ENCODE results near the gene YWHAG.

YWHAG gene

DNA sequence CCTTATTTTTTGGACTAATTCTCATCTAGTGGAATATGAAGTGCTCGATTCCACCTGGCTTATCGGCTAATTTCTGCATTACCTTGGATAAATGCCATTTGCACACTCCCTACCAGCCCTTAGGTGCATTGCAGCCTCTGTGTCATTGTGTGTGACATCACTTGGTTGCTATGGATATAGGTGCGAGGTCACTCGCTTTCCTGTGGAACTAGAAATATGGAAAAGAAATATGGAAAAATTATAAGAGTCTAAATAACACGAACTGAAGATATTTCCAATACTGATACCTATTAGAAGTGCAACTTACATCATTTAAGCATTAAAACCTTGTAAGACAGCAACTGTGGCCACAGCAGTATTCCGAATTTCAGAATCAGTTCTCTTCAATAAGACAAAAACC, 2.0 kb downstream of the YWHAG start:
- Histone ChIP-seq H3K27ac (ENCODE audit: low read length) (no peak overlapping the region), H3K9me3 (ENCODE audit: insufficient read depth, low read depth, low read length) (no peaks in the 10 kb centered on the region; the same call in 1 of the 2 replicates), H3K9ac (ENCODE audit: low read depth, low read length) (peak overlapping the region; percentile 96; the same call in 1 of the 2 replicates), H3K27me3 (ENCODE audit: insufficient read depth, low read length) (no peaks in the 10 kb centered on the region), H3K36me3 (ENCODE audit: insufficient read depth, low read depth, low read length) (peaks cover 51% of the 10 kb centered on the region), H3K4me1 (ENCODE audit: insufficient read depth, low read length) (peaks cover 28% of the 10 kb centered on the region), H3K4me3 (ENCODE audit: low read length) (peak overlapping the region; percentile 92)

DNA sequence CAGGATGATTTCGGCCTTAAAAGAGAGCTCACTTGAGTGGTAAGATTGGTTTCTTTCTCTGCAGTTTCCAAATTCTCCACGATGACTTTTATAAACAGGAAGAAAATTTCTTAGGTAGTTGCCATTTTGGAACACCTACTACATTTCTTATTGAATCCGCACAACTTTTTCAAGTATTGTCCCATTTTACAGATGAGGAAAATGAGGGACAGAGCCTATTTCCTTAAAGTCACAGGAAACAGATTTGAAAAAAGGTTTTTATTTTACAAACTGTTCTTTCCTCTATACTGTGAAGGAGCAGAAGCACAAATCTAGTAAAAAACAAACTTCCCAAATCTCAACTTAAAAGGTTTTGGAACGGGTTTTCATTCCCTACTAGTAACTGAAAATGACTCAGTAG, 2.7 kb downstream of the YWHAG start:
- H3K9me3 ChIP-seq (ENCODE audit: insufficient read depth, low read depth, low read length), result no peaks in the 10 kb centered on the region; the same call in 1 of the 2 replicates
- peaks cover 29% of the 10 kb centered on the region for H3K4me1 ChIP-seq (ENCODE audit: insufficient read depth, low read length)
- no peak overlapping the region for H3K27ac ChIP-seq (ENCODE audit: low read length)
- H3K4me3 ChIP-seq (ENCODE audit: low read length), result peak overlapping the region; percentile 92
- no peaks in the 10 kb centered on the region for H3K27me3 ChIP-seq (ENCODE audit: insufficient read depth, low read length)
- peaks cover 58% of the 10 kb centered on the region for H3K36me3 ChIP-seq (ENCODE audit: insufficient read depth, low read depth, low read length)
- no peak overlapping the region for H3K9ac ChIP-seq (ENCODE audit: low read depth, low read length)

DNA sequence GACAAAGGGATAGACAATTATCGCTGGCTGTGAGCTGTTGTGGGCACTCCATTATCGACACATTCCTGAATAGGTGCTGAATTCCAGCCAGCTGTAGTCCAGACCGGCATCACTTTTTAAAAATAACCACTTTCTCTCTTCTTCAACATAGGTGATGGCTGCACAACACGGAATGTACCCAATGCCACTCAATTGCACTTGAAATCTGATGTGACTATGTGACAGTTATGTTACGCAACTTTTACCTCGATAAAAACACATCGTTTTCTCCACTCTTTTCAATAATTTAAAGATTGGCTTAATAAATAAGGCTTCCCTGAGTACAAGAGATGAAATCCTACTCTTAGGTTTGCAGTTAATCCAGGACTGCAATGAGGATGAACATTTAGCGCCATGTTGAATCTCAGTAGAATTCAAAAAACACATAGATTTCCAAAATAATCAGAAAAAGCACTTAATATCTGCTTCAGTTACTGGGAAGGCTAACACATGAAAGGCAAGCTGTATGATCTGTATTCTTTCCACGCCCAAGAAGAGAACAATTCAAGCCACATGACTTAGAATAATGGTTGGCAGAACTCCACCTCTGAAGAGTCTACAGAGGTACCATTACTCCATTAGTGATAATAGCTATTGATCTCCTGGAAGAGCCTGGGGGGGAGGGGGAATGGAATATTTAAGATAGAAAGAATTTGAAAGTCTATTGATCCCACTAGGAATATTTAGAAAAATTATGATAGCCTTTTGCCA, 3.6 kb downstream of the YWHAG start:
- Histone ChIP-seq H3K9me3 (ENCODE audit: insufficient read depth, low read depth, low read length) (no peaks in the 10 kb centered on the region; the same call in 1 of the 2 replicates), H3K4me3 (ENCODE audit: low read length) (peak overlapping the region; percentile 92), H3K4me1 (ENCODE audit: insufficient read depth, low read length) (peaks cover 30% of the 10 kb centered on the region), H3K27me3 (ENCODE audit: insufficient read depth, low read length) (no peaks in the 10 kb centered on the region), H3K9ac (ENCODE audit: low read depth, low read length) (no peak overlapping the region), H3K36me3 (ENCODE audit: insufficient read depth, low read depth, low read length) (peaks cover 67% of the 10 kb centered on the region), H3K27ac (ENCODE audit: low read length) (no peak overlapping the region)

DNA sequence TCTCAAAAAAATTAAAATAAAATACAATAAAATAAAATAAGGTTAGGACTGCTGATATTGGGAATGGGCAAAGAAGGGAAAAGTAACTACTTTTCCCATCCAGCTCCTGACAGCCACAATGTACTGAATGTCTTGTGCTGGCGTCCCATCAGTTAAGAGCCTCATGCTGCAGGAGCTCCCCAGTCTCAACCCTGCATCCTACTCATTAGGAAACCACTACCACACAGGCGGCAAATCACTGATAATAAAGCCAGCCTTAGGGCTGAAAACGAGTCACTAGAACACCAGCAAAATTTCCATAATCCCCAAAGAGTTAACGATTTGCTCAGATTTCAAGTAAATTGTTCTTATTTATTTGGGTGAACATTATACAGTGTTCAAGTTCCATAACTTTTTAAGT, 4.3 kb downstream of the YWHAG start:
- peak overlapping the region; percentile 92 for H3K4me3 ChIP-seq (ENCODE audit: low read length)
- H3K27ac ChIP-seq (ENCODE audit: low read length), result no peak overlapping the region
- no peaks in the 10 kb centered on the region for H3K27me3 ChIP-seq (ENCODE audit: insufficient read depth, low read length)
- H3K36me3 ChIP-seq (ENCODE audit: insufficient read depth, low read depth, low read length), result peaks cover 74% of the 10 kb centered on the region
- H3K4me1 ChIP-seq (ENCODE audit: insufficient read depth, low read length), result peaks cover 26% of the 10 kb centered on the region
- H3K9me3 ChIP-seq (ENCODE audit: insufficient read depth, low read depth, low read length), result no peaks in the 10 kb centered on the region; the same call in 1 of the 2 replicates
- H3K9ac ChIP-seq (ENCODE audit: low read depth, low read length), result no peak overlapping the region

DNA sequence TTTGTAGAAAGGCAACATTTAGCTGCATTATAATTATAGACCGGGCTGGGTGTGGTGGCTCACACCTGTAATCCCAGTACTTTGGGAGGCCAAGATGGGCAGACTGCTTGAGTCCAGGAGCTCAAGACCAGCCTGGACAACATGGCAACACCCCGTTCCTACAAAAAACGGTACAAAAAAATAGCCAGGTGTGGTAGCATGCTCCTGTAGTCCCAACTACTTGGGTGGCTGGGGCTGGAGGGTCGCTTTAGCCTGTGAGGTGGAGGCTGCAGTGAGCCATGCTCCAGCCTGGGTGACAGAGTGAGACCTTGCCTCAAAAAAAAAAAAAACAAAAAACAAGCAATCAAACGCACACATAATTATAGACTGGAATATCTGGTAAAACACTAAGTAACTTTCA, 5.0 kb downstream of the YWHAG start:
- H3K27me3 ChIP-seq (ENCODE audit: insufficient read depth, low read length), result no peaks in the 10 kb centered on the region
- H3K36me3 ChIP-seq (ENCODE audit: insufficient read depth, low read depth, low read length), result peaks cover 80% of the 10 kb centered on the region
- H3K9me3 ChIP-seq (ENCODE audit: insufficient read depth, low read depth, low read length), result no peaks in the 10 kb centered on the region; the same call in 1 of the 2 replicates
- H3K27ac ChIP-seq (ENCODE audit: low read length), result no peak overlapping the region
- H3K9ac ChIP-seq (ENCODE audit: low read depth, low read length), result no peak overlapping the region
- H3K4me3 ChIP-seq (ENCODE audit: low read length), result no peak overlapping the region
- H3K4me1 ChIP-seq (ENCODE audit: insufficient read depth, low read length), result peaks cover 25% of the 10 kb centered on the region

- Histone ChIP-seq H3K4me3 (ENCODE audit: low read length) (no peak overlapping the region), H3K27me3 (ENCODE audit: insufficient read depth, low read length) (no peaks in the 10 kb centered on the region), H3K4me1 (ENCODE audit: insufficient read depth, low read length) (peaks cover 25% of the 10 kb centered on the region), H3K36me3 (ENCODE audit: insufficient read depth, low read depth, low read length) (peaks cover 85% of the 10 kb centered on the region), H3K9me3 (ENCODE audit: insufficient read depth, low read depth, low read length) (no peaks in the 10 kb centered on the region; the same call in 1 of the 2 replicates), H3K9ac (ENCODE audit: low read depth, low read length) (no peak overlapping the region), H3K27ac (ENCODE audit: low read length) (no peak overlapping the region)
These were observed 6.6 kb downstream of the YWHAG start for GRCh38 chr7:76352193-76352592.

DNA sequence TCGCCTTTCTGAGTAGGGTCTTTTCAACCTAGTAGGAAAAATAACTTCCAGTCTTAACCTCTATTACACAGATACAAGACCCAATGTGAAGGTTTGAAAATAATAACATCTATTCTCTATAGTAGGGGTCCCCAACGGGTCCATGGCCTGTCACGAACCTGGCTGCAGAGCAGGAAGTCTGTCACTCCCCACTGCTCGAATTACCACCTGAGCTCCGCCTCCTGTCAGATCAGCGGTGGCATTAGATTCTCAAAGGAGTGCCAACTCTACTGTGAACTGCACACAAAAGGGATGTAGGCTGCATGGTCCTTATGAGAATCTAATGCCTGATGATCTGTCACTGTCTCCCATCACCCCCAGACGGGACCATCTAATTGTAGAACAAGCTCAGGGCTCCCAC, 7.4 kb downstream of the YWHAG start:
- no peak overlapping the region for H3K27ac ChIP-seq (ENCODE audit: low read length)
- no peak overlapping the region for H3K4me3 ChIP-seq (ENCODE audit: low read length)
- H3K27me3 ChIP-seq (ENCODE audit: insufficient read depth, low read length), result no peaks in the 10 kb centered on the region
- H3K4me1 ChIP-seq (ENCODE audit: insufficient read depth, low read length), result peaks cover 20% of the 10 kb centered on the region; the same call in 1 of the 2 replicates
- H3K9me3 ChIP-seq (ENCODE audit: insufficient read depth, low read depth, low read length), result no peaks in the 10 kb centered on the region; the same call in 1 of the 2 replicates
- no peak overlapping the region for H3K9ac ChIP-seq (ENCODE audit: low read depth, low read length)
- H3K36me3 ChIP-seq (ENCODE audit: insufficient read depth, low read depth, low read length), result peaks cover 85% of the 10 kb centered on the region

- peaks cover 84% of the 10 kb centered on the region for H3K36me3 ChIP-seq (ENCODE audit: insufficient read depth, low read depth, low read length)
- H3K27me3 ChIP-seq (ENCODE audit: insufficient read depth, low read length), result no peaks in the 10 kb centered on the region
- no peak overlapping the region for H3K9ac ChIP-seq (ENCODE audit: low read depth, low read length)
- H3K4me3 ChIP-seq (ENCODE audit: low read length), result no peak overlapping the region
- H3K27ac ChIP-seq (ENCODE audit: low read length), result no peak overlapping the region
- H3K4me1 ChIP-seq (ENCODE audit: insufficient read depth, low read length), result peaks cover 2% of the 10 kb centered on the region; the same call in 1 of the 2 replicates
- H3K9me3 ChIP-seq (ENCODE audit: insufficient read depth, low read depth, low read length), result no peaks in the 10 kb centered on the region; the same call in 1 of the 2 replicates
These were observed 9.4 kb downstream of the YWHAG start for GRCh38 chr7:76349313-76349885.

DNA sequence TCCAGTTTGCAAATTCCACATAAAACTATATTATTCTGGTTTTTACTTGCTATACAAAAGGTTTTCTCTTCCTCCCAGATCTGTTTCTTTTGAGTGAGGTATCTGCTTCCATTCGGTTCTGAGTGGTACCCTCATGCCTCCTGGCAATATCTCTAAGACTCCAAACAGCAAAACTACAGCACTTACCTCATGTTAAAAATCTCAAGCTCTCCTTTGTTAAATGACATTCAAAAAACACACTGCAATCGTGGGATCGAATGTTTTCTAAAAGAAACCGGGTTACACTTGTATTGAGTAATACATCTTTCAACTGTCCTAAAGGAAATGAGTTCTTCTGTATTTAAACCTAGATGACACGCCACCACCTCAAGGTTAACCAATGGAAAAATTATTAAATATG, 11.1 kb downstream of the YWHAG start:
- no peak overlapping the region for H3K27ac ChIP-seq (ENCODE audit: low read length)
- H3K36me3 ChIP-seq (ENCODE audit: insufficient read depth, low read depth, low read length), result peaks cover 91% of the 10 kb centered on the region
- H3K9ac ChIP-seq (ENCODE audit: low read depth, low read length), result no peak overlapping the region
- H3K4me3 ChIP-seq (ENCODE audit: low read length), result no peak overlapping the region
- H3K4me1 ChIP-seq (ENCODE audit: insufficient read depth, low read length), result 0 out of 2 replicates have a peak, but pooled peaks cover 2% of the 10 kb centered on the region
- no peaks in the 10 kb centered on the region; the same call in 1 of the 2 replicates for H3K9me3 ChIP-seq (ENCODE audit: insufficient read depth, low read depth, low read length)
- H3K27me3 ChIP-seq (ENCODE audit: insufficient read depth, low read length), result no peaks in the 10 kb centered on the region

DNA sequence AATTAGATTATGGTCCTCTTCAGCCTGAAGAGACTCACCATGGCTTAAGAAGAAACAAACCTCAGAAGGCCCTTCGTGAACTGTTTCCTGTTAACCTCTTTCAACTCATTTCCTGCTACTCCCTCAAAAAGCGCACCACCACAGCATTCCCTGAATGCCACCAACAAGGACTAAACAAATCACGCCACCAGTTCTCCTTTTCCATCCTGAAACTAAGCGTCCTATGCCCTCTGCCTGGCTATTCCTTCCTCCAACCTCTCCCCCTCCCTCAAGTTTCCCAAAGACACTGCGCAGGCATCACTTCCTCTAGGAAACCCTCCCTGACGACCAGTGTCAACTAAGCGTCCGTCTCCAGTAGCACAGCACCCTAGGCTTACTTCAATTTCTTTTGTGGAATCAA, 12.0 kb downstream of the YWHAG start:
- Histone ChIP-seq H3K9me3 (ENCODE audit: insufficient read depth, low read depth, low read length) (no peaks in the 10 kb centered on the region; the same call in 1 of the 2 replicates), H3K27ac (ENCODE audit: low read length) (no peak overlapping the region), H3K9ac (ENCODE audit: low read depth, low read length) (no peak overlapping the region), H3K36me3 (ENCODE audit: insufficient read depth, low read depth, low read length) (peaks cover 94% of the 10 kb centered on the region), H3K27me3 (ENCODE audit: insufficient read depth, low read length) (no peaks in the 10 kb centered on the region), H3K4me1 (ENCODE audit: insufficient read depth, low read length) (0 out of 2 replicates have a peak, but pooled peaks cover 2% of the 10 kb centered on the region), H3K4me3 (ENCODE audit: low read length) (no peak overlapping the region)

GRCh38 chr7:76346097-76346496, 12.7 kb downstream of the YWHAG start:
- H3K27me3 ChIP-seq (ENCODE audit: insufficient read depth, low read length), result no peaks in the 10 kb centered on the region
- no peak overlapping the region for H3K9ac ChIP-seq (ENCODE audit: low read depth, low read length)
- no peak overlapping the region for H3K27ac ChIP-seq (ENCODE audit: low read length)
- no peaks in the 10 kb centered on the region for H3K9me3 ChIP-seq (ENCODE audit: insufficient read depth, low read depth, low read length)
- peaks cover 93% of the 10 kb centered on the region for H3K36me3 ChIP-seq (ENCODE audit: insufficient read depth, low read depth, low read length)
- H3K4me3 ChIP-seq (ENCODE audit: low read length), result no peak overlapping the region
- H3K4me1 ChIP-seq (ENCODE audit: insufficient read depth, low read length), result 0 out of 2 replicates have a peak, but pooled peaks cover under 1% of the 10 kb centered on the region

DNA sequence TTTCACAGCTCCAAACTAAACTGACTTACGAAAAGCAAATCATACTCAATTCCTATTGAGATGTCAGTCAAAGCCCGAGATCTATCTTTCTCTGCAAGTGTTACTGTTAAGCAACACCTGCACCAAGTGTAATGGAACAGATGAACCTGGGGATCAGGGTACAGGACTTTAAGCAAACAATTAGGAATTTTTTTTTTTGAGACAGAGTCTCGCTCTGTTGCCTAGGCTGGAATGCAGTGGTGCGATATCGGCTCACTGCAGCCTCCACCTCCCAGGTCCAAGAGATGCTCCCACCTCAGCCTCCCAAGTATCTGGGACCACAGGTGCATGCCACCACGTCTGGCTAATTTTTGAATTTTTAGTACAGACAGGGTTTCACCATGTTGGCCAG, 14.9 kb downstream of the YWHAG start:
- Histone ChIP-seq H3K36me3 (ENCODE audit: insufficient read depth, low read depth, low read length) (peaks cover 87% of the 10 kb centered on the region), H3K9ac (ENCODE audit: low read depth, low read length) (no peak overlapping the region), H3K4me3 (ENCODE audit: low read length) (no peak overlapping the region), H3K27ac (ENCODE audit: low read length) (no peak overlapping the region), H3K4me1 (ENCODE audit: insufficient read depth, low read length) (no peaks in the 10 kb centered on the region), H3K9me3 (ENCODE audit: insufficient read depth, low read depth, low read length) (no peaks in the 10 kb centered on the region), H3K27me3 (ENCODE audit: insufficient read depth, low read length) (no peaks in the 10 kb centered on the region)

Data from iPS-20b (cell line).